Mesendoderm (in vitro differentiated cells): Measurements from ENCODE around the gene HAO2.
"Not testable (repeated sequence)": the region's sequence is repeated elsewhere in the genome, so short reads cannot be mapped to it uniquely, and the experiment has no call there.

Experiments used
- DNase-seq: peaks from one replicate; pipeline ENCODE4 v3.0.0; 2013
- H2AK5ac ChIP-seq: 2 replicates; pipeline ENCODE4 v1.6.1; 2013; ENCODE audit warnings: low read length, inconsistent platforms
- H2BK120ac ChIP-seq: 2 replicates; pipeline ENCODE4 v1.6.1; 2013; ENCODE audit warnings: low read depth, mild to moderate bottlenecking, low read length, moderate library complexity, mixed read lengths
- H2BK15ac ChIP-seq: replicated peaks from 2 replicates; pipeline ENCODE4 v1.6.1; 2013; ENCODE audit warnings: low read depth, mild to moderate bottlenecking, moderate library complexity
- H2BK5ac ChIP-seq: 2 replicates; pipeline ENCODE4 v1.6.1; 2013; ENCODE audit warnings: low read length, inconsistent platforms
- H3K18ac ChIP-seq: 2 replicates; pipeline ENCODE4 v1.6.1; 2013; ENCODE audit warnings: mild to moderate bottlenecking, low read length, mixed read lengths
- H3K23ac ChIP-seq: one replicate; pipeline ENCODE4 v1.6.1; 2013; ENCODE audit warnings: low read length
- H3K27ac ChIP-seq: 2 replicates; pipeline ENCODE4 v1.5.1; 2013; ENCODE audit warnings: low read depth, mild to moderate bottlenecking, inconsistent platforms, low read length, moderate library complexity
- H3K27me3 ChIP-seq: 2 replicates; pipeline ENCODE4 v1.6.1; 2013; ENCODE audit warnings: low read length, control low read depth, mild to moderate bottlenecking, inconsistent platforms; ENCODE audit not compliant: insufficient read depth, poor library complexity
- H3K36me3 ChIP-seq: 2 replicates; pipeline ENCODE4 v1.6.1; 2013; ENCODE audit warnings: low read length, inconsistent platforms; ENCODE audit not compliant: control insufficient read depth, insufficient read depth
- H3K4ac ChIP-seq: one replicate; pipeline ENCODE4 v1.6.1; 2013; ENCODE audit warnings: low read depth, mild to moderate bottlenecking, low read length, moderate library complexity
- H3K4me1 ChIP-seq: 2 replicates; pipeline ENCODE4 v1.6.1; 2013; ENCODE audit warnings: low read depth, low read length, inconsistent platforms; ENCODE audit not compliant: control insufficient read depth
- H3K4me2 ChIP-seq: 2 replicates; pipeline ENCODE4 v1.6.1; 2013; ENCODE audit warnings: low read length
- H3K4me3 ChIP-seq: 2 replicates; pipeline ENCODE4 v1.5.1; 2013; ENCODE audit warnings: mild to moderate bottlenecking, low read length
- H3K56ac ChIP-seq: one replicate; pipeline ENCODE4 v1.6.1; 2013; ENCODE audit warnings: low read length
- H3K79me1 ChIP-seq: 2 replicates; pipeline ENCODE4 v1.6.1; 2013; ENCODE audit warnings: low read length, inconsistent platforms
- H3K79me2 ChIP-seq: 2 replicates; pipeline ENCODE4 v1.6.1; 2013; ENCODE audit warnings: mild to moderate bottlenecking, low read length; ENCODE audit not compliant: control insufficient read depth, insufficient read depth
- H3K9ac ChIP-seq: 2 replicates; pipeline ENCODE4 v1.6.1; 2013; ENCODE audit warnings: low read length, inconsistent platforms
- H4K5ac ChIP-seq: one replicate; pipeline ENCODE4 v1.6.1; 2013; ENCODE audit warnings: low read length
- H4K8ac ChIP-seq: one replicate; pipeline ENCODE4 v1.6.1; 2013; ENCODE audit warnings: low read depth, mild to moderate bottlenecking, control low read depth, low read length, moderate library complexity
- WGBS: extraction: QIAGEN DNeasy Blood & Tissue Kit; methylation state at CpG from one replicate; pipeline ENCODE4 v1.1.7; 2013; ENCODE audit warnings: low lambda C conversion rate, missing lambda C conversion rate; ENCODE audit not compliant: insufficient coverage; ENCODE audit errors: extremely low coverage; 5-methylcytosine and 5-hydroxymethylcytosine counted together

The HAO2 gene

DNA sequence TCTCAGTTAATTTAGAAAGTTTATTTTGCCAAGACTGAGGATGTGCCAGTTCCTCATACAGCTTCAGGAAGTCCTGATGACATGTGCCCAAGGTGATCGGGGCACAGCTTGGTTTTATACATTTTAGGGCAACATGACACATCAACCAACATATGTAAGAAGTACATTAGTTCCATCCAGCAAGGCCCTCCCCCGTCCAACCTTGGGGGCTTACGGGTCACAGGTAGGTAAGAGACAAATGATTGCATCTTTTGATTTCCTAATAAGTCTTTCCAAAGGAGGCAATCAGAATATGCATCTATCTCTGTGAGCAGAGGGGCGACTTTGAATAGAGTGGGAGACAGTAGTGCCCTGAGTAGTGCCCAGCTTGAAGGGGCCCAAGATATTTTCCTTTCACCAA, 19.6 kb upstream of the HAO2 start:
- H3K79me2 ChIP-seq = no peaks in the 10 kb centered on the region
- WGBS = no CpG with 5 or more reads among the region's 4 CpGs
- H3K4me1 ChIP-seq = no peaks in the 10 kb centered on the region
- DNase-seq = no peak
- H3K23ac ChIP-seq = no peak overlapping the region
- H2BK15ac ChIP-seq = no peak overlapping the region
- no peak overlapping the region for H2AK5ac ChIP-seq
- H3K4ac ChIP-seq = no peak overlapping the region
- no peak overlapping the region for H3K4me3 ChIP-seq
- no peak overlapping the region for H2BK5ac ChIP-seq
- H3K27me3 ChIP-seq = no peaks in the 10 kb centered on the region
- no peak overlapping the region for H3K4me2 ChIP-seq
- no peak overlapping the region for H3K18ac ChIP-seq
- no peak overlapping the region for H3K56ac ChIP-seq
- no peaks in the 10 kb centered on the region for H3K79me1 ChIP-seq
- H4K8ac ChIP-seq = no peak overlapping the region
- no peak overlapping the region for H2BK120ac ChIP-seq
- H4K5ac ChIP-seq = no peak overlapping the region
- no peak overlapping the region for H3K9ac ChIP-seq
- no peaks in the 10 kb centered on the region for H3K36me3 ChIP-seq
- no peak overlapping the region for H3K27ac ChIP-seq

DNA sequence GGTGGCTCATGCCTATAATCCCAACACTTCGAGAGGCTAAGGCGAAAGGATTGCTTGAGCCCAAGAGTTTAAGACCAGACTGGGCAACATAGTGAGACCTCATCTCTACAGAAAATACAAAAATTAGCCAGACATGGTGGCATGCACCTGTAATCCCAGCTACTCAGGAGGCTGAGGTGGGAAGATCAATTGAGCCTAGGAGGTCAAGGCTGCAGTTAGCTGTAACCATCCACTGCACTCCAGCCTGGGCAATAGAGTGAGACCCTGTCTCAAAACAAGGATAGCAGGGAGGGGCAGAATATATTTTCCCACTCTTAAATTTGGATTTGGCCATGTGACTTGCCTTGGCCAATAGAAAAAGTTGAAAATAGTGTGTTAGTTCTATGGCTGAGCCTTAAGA, 17.7 kb upstream of the HAO2 start:
- H3K27me3 ChIP-seq, H2AK5ac ChIP-seq, H4K8ac ChIP-seq, H3K56ac ChIP-seq, H3K27ac ChIP-seq, DNase-seq, H3K36me3 ChIP-seq, H3K18ac ChIP-seq, H3K4me2 ChIP-seq, H2BK120ac ChIP-seq, H2BK15ac ChIP-seq, H3K4me3 ChIP-seq, H3K4ac ChIP-seq, H2BK5ac ChIP-seq, H3K23ac ChIP-seq, H3K4me1 ChIP-seq, H3K79me1 ChIP-seq, H4K5ac ChIP-seq, H3K79me2 ChIP-seq, H3K9ac ChIP-seq: not testable (repeated sequence)
- no CpG with 5 or more reads among the region's 2 CpGs for WGBS

DNA sequence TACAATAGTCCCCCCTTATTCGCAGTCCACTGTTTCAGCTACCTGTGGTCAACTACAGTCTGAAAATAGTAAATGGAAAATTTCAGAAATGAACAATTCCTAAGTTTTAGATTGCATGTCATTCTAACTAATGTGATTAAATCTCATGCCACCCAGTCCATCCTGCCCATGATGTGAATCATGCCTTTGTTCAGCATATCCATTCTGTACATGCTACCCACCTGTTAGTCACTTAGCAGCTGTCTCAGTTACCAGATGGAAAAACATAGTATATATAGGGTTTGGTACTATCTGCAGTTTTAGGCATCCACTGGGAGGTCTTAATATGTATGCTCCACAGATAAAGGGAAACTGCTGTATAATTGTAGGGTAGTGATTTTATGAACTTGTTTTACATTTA, 16.6 kb upstream of the HAO2 start:
- H2BK15ac ChIP-seq = no peak overlapping the region
- H3K56ac ChIP-seq = no peak overlapping the region
- no peak for DNase-seq
- H3K23ac ChIP-seq = no peak overlapping the region
- H4K8ac ChIP-seq = no peak overlapping the region
- no CpG with 5 or more reads among the region's 1 CpG for WGBS
- no peaks in the 10 kb centered on the region for H3K79me2 ChIP-seq
- no peak overlapping the region for H3K18ac ChIP-seq
- no peak overlapping the region for H3K4me3 ChIP-seq
- no peak overlapping the region for H2BK120ac ChIP-seq
- H3K9ac ChIP-seq = no peak overlapping the region
- H3K27ac ChIP-seq = no peak overlapping the region
- H2BK5ac ChIP-seq = no peak overlapping the region
- H3K4me1 ChIP-seq = no peaks in the 10 kb centered on the region
- no peak overlapping the region for H3K4ac ChIP-seq
- H3K4me2 ChIP-seq = no peak overlapping the region
- H3K79me1 ChIP-seq = no peaks in the 10 kb centered on the region
- no peak overlapping the region for H2AK5ac ChIP-seq
- no peaks in the 10 kb centered on the region for H3K36me3 ChIP-seq
- H4K5ac ChIP-seq = no peak overlapping the region
- H3K27me3 ChIP-seq = no peaks in the 10 kb centered on the region

DNA sequence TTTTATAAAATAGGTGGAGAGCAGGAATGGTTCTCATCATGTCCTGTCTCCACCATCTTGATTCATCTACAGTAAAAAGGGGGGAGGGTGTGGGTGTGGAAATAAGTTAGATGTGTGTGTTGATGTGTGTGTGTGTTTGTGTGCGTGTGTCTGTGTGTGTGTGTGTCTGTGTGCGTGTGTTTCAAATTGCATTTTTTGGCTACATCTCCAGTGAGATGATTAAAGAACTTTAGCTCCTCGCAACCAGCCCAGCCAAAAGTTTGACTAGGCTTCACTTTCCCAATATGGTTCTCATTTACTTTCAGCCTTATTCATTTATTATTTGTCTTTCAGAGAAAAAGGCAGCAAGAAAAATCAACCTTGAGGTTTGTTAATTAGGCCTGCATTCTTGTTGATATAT, 14.7 kb upstream of the HAO2 start:
- Histone ChIP-seq H2BK15ac (no peak overlapping the region), H4K5ac (no peak overlapping the region), H2BK5ac (no peak overlapping the region), H3K36me3 (no peaks in the 10 kb centered on the region), H2AK5ac (no peak overlapping the region), H3K18ac (no peak overlapping the region), H3K79me1 (no peaks in the 10 kb centered on the region), H3K4me1 (no peaks in the 10 kb centered on the region), H3K4me2 (no peak overlapping the region), H3K27me3 (no peaks in the 10 kb centered on the region), H4K8ac (no peak overlapping the region), H3K56ac (no peak overlapping the region), H3K23ac (no peak overlapping the region), H3K27ac (no peak overlapping the region), H3K4ac (no peak overlapping the region), H3K79me2 (no peaks in the 10 kb centered on the region), H2BK120ac (no peak overlapping the region), H3K4me3 (no peak overlapping the region), H3K9ac (no peak overlapping the region)
- 100% methylated on average over 2 of the region's 3 CpGs for WGBS
- DNase-seq = no peak

DNA sequence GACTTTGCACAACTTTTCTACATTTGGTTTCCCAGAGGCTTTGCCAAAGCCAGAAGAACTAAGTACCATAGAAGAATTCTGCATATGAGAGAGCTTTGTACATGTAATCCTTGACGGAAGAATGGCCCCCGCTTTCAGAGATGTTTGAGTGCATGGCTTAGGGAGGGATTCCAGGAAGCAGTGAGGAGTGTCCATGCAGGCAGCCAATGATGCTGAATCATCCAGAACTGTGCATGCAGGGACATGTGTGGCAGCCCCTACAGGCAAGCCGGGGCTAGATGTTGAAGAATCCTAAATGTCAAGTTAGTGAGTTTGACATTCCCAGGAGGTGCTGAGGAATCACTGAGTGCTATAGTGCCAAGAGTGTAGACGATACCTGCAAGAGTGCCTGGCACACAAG, 9.9 kb upstream of the HAO2 start:
- H2BK15ac ChIP-seq = no peak overlapping the region
- H3K4me1 ChIP-seq = peaks cover 3% of the 10 kb centered on the region
- H3K9ac ChIP-seq = no peak overlapping the region
- H2BK5ac ChIP-seq = no peak overlapping the region
- no peak overlapping the region for H2BK120ac ChIP-seq
- H3K79me2 ChIP-seq = no peaks in the 10 kb centered on the region
- H3K27ac ChIP-seq = no peak overlapping the region
- WGBS = no CpG with 5 or more reads among the region's 4 CpGs
- H3K18ac ChIP-seq = no peak overlapping the region
- H3K27me3 ChIP-seq = no peaks in the 10 kb centered on the region
- H3K4ac ChIP-seq = no peak overlapping the region
- H4K8ac ChIP-seq = no peak overlapping the region
- H3K4me3 ChIP-seq = no peak overlapping the region
- no peak overlapping the region for H3K4me2 ChIP-seq
- no peaks in the 10 kb centered on the region for H3K36me3 ChIP-seq
- H3K56ac ChIP-seq = no peak overlapping the region
- no peak for DNase-seq
- H2AK5ac ChIP-seq = no peak overlapping the region
- no peaks in the 10 kb centered on the region for H3K79me1 ChIP-seq
- no peak overlapping the region for H4K5ac ChIP-seq
- no peak overlapping the region for H3K23ac ChIP-seq

DNA sequence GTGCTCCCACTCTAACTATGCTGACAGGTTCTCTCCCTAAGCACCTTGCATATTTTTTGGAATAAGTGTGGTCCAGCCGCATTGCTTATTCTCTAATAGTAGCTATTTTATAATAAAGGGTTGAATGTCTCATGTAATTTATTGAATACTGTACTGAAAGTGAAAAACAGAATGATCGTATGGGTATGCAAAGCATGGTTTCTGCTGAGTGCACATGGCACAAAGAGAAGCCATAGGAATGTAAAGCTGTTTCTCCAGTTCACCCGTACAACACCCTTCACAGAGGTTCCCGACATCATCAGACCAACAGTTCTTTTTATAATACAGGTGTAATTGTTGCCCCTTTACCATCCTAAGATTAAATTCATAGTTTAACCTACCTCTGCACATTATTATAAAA, 8.9 kb upstream of the HAO2 start:
- no CpG with 5 or more reads among the region's 4 CpGs for WGBS
- Histone ChIP-seq H3K79me1 (no peaks in the 10 kb centered on the region), H3K18ac (no peak overlapping the region), H4K8ac (no peak overlapping the region), H3K9ac (no peak overlapping the region), H3K27me3 (no peaks in the 10 kb centered on the region), H3K27ac (no peak overlapping the region), H2BK5ac (no peak overlapping the region), H3K56ac (no peak overlapping the region), H2BK120ac (no peak overlapping the region), H3K4me2 (no peak overlapping the region), H3K36me3 (no peaks in the 10 kb centered on the region), H3K4me1 (peaks cover 3% of the 10 kb centered on the region), H2BK15ac (no peak overlapping the region), H4K5ac (no peak overlapping the region), H3K4ac (no peak overlapping the region), H2AK5ac (no peak overlapping the region), H3K23ac (no peak overlapping the region), H3K4me3 (no peak overlapping the region), H3K79me2 (no peaks in the 10 kb centered on the region)
- no peak for DNase-seq
